ENCODE measurements around the gene PAIP1.
"Not testable (repeated sequence)": the region's sequence is repeated elsewhere in the genome, so short reads cannot be mapped to it uniquely, and the experiment has no call there.

The PAIP1 gene

DNA sequence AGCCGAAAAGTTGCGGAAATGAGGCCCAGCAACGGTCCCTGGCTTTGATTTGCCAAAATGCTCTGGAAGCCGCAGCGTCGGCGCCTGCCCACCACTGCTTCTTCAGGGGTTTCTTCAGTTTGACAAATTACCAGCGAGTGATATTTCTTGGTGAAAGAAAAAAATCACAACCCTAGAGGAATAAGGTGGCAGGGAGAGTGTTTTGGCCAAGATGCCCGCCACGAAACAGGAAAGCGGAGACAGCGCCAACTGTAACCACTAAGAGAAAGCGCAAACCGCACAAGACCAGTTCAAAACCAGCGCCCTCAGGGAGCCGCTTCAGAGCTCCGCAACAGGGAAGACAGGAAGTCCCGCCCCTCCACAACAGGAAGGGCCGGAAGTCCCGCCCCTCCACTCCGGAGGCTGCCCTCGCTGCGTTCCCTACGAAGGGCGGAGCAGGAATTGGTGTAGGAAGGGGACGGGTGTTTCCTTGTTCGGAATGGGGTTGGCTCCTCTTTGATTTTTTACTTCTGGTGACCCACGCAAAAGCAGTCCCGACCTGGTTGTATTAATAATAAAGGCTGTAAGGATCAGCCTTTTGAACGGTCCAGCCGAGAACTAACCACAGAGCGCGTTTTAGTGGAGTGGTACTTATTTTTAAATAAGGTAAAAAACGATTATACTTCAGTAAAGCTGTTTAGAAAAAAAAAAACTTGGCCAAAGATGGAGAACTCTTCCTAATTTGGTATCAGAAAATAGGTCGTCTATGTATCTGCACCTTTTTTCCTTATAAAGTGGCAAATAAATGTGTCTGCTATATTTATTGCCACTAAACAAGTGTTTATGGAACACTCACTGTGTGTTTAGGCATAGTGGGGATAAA is 41.8 kb downstream of the PAIP1 start, which contains the start of gene C5orf34:
C5orf34 (minus strand) TSS at position 333 of the 862 bp plus-strand sequence. CDS start 5,809 bp downstream, outside the sequence.
- peak; percentile 84 for DNase-seq (ENCODE audit: low read depth, low spot score)

DNA sequence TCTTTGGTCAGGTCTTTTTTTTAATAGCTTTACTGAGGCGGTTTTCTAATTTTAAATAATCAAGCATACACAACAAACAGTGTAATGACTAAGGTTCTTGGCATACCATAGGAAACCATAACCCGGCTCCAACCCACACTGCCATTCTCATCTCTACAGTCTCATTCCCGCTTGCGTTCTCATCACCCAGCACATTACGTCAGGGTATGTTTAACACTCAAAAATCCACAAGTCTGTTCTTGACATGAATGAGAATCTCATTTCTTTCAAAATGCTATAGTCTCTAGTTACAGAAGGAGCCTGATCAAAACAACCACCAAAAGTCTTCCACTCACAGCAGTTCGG is 42.4 kb downstream of the PAIP1 start:
- no peak for DNase-seq (ENCODE audit: low read depth, low spot score)

DNA sequence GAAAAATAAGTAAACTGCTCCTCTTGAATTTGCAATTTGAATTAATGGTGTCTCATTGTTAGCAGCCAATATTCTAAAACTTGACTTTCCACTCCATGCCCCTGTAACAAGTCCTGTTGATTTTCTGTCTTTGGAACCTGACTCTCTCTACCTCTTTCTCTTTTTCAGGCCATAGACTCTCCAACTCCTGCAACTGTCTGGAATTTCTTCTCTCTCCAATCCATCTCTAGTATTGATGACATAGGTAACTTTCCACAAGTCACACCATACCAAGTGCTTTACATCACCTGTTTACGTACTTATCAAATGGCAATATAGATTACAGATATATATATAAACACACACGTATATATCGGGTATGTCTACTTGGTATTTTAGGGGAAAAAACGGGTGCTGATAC is 42.9 kb downstream of the PAIP1 start:
- DNase-seq (ENCODE audit: low read depth, low spot score): no peak

DNA sequence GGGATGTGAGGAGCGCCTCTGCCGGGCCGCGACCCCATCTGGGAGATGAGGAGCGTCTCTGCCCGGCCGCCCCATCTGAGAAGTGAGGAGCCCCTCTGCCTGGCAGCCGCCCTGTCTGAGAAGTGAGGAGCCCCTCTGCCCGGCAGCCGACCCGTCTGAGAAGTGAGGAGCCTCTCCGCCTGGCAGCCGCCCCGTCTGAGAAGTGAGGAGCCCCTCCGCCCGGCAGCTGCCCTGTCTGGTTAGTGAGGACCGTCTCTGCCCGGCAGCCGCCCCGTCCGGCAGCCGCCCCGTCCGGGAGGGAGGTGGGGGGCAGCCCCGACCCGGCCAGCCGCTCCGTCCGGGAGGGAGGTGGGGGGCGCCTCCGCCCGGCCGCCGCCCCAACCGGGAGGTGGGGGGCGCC is 45.8 kb downstream of the PAIP1 start:
- not testable (repeated sequence) for DNase-seq (ENCODE audit: low read depth, low spot score)

DNA sequence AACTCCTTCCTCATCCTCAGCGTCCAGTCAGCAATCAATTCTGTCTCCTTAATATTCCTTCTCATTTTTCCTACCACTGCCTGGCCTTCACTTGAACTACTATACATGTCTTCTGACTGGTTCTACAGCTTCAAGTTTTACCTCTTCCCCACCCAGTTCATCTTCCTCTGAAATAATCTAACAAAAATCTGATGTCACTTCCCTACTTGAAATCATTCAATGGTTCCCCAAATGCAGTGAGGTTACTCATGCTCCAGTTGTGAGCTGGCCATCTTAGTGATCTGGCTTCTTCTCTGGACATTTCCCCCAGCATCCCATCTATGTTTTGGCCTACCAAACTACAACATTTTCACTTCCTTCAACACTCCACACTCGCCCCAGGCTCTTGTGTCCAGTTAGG is 58.3 kb downstream of the PAIP1 start:
- DNase-seq (ENCODE audit: low read depth, low spot score): no peak

DNA sequence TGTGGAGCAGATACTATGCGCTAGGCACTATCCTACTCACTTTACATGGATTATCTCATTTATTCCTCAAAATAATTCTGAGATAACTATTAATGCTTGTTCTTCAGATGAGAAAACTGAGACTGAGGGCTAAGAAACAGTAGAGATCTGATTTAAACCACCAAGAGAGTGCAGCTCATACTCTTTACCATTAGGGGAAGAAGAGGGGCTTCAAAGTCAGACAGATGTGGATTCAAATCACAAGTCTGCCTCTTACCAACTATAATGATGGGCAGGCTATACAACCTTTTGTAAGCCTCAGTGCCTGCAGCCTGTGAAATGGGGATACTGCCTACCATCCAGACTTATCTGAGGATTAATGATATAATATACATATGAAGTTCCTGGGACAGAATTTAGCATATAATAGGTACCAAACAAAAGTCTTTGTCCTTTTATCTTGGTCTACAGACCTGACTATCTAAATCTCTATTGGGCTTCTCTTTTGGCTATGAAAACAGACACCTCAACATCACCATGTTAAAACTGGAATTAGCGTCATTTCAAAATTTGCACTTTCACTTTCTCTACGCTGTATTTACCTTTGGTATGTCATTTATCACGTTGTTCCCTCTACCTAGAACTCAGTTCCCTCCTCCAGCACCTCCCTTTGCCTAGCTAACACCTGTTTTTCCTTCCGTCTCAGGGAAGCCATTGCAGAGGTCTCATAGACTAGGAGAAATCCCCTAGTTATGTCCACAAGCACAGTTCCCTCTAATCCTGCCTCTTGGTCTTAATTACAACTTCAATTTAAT is 59.4 kb downstream of the PAIP1 start:
- no peak for DNase-seq (ENCODE audit: low read depth, low spot score)

DNA sequence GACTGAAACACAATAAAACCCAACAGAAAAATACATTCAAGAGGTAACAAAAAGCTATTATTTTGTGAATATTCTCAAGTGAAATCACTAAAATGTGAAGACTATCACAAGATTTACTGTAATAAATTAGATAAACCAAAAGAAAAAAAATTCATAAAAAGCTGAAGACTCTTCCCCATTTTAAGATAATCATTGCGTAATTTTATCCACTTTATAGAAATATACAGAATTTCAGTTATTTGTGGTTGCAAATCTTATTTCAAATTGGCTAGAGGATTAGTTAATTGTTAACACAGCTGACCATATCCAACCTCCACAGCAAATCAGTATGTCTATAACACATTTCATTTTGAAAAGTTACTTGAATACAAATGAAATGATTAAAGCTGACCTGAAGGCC is 65.6 kb downstream of the PAIP1 start:
- DNase-seq (ENCODE audit: low read depth, low spot score): no peak

DNA sequence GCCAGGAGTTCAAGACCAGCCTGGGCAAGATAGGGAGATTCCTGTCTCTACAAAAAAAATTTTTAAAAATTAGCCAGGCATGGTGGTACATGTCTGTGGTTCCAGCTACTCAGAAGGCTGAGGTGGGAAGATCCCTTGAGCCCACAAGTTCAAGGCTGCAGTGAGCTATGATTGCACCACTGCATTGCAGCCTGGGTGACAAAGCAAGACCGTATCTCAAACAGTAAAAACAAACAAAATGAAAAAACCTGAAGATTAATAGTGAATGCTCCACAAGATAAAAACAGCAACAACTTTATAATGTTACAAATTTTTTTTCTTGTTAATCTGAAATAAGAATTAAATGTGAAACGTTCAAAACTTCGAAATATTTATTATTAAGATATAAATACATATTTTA is 70.5 kb downstream of the PAIP1 start:
- DNase-seq (ENCODE audit: low read depth, low spot score): no peak

DNA sequence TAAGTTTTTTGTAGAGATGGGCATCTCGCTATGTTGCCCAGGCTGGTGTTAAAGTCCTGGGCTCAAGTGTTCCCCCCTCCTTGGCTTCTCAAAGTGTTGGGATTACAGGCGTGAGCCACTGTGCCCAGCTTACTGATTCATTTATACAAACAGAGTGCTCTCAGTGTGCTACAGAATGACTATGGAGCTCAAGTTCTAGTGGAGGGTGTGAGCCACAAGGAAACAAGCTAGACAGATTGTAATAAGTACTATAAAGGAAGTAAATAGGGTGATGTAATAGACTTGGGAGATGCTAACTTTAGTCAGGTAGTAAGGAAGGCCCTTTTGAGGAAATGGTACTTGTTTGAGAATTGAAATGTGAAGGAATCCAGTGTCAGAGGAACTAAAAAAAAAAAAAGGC is 71.5 kb downstream of the PAIP1 start:
- no peak for DNase-seq (ENCODE audit: low read depth, low spot score)

DNA sequence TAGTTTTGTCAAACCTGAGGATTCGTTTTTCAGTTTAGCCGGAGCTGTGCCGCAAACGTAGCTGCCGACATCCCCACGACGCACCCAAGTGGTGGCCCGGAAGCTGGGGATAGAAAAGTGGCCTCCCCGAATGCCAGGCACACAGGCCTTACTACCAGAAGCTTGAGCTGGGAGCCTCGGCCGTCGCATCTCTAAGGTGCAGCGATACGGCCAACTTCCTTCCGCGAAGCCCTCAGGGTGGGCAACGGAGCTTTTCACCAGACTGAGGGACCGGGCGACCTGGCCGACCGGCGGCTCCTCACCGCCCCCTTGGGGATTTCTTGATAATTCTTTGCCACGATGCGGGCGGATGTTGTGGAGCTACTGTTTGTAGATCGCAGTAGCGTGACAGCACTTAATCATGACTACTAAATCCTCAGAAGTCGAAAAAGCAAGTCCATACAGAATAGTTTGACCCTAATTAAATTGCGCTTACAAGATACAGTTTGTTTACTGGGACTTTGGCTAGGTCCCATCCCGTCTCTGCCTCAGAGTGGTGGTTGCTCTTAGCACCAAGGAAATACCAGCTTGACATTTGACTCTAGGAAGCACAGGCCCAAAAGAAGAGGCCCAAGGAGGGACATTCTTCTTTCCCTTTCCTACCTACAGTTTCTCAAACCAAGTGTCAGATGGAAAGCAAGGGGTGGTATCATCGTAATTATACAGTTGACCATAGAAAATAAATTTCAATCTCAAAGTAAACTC is 72.6 kb downstream of the PAIP1 start:
- DNase-seq (ENCODE audit: low read depth, low spot score): peak; percentile 60

DNA sequence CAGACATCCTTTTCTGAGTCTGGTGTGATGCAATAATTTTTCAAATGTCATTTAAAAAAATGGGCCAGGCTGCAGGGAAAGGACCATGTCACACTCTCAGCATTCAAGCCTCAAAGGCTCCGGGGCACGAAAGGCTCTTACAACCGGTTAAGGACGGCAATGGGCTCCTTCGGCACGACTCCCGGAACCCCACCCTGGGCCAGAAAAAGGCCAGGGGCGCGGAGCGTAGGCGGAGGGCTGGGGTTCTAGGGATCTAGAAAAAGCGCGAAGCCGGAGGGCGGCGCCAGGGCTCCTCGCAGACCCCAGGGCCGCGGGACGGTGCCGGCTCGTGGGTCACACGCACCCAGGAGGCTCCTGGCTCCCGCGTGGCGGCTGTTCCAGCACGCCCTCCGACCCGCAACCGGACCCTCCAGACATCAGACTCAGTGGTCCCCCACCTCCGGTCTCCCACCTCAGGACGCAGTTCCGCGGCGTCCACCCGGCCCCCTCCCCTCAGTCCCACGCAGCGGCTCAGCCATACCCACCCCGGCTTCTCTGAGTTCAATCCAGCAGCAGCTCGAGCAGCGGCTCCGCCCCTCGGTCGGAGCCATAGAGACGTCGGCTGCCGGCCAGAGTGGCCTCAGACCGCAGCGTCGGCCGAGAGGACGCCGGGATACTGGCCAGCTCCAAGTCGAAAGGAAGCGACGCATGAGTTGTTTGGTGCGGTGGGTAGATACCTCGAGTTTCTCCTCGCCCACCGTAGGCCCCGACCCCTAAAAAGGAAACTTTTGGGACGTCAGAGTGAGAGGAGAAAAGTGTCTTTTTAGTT is 73.4 kb downstream of the PAIP1 start, which contains the start of gene TMEM267:
TMEM267 (minus strand) TSS at position 568 of the 808 bp plus-strand sequence. CDS start 29,896 bp downstream, outside the sequence.
- peak; percentile 85 for DNase-seq (ENCODE audit: low read depth, low spot score)

DNA sequence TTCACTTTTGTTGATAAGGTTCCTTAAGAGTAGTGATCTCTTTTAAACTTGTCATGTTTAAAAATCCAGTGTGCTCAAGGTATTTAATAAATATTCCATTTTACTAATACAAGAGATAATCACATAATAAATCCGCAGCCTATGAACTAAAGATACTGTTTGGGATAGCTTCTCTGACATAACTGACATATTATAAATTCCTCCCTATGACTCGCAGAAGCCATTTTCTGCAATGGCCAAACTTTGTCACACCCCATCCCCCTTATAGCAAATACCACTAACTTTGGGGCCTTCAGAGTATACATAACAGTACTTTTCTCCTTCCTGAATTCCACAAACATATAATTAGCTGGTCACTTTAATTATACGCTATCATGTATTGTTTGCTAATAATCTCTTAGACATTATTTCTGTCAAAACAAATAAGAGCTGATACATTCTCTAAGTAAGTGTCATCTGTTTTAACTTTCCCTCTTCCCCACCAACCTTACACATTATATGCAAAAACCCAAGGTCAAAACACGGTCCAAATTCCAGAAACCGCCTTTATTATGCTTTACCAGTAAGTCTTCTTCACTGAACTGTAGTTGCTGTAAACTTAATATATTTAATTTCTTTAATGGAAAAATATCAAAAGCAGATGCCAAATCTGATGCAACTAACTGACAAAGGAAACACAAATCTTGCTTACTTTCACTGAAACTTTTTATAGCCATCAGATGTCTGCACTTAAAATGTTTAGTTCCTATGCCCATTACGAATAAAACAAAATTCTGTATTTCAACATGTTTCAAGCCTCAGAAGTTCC is 74.2 kb downstream of the PAIP1 start:
- no peak for DNase-seq (ENCODE audit: low read depth, low spot score)

All from smooth muscle cell of the brain vasculature (primary cell).